HG03521 (cell line): Measurements from ENCODE around the gene PRELP.
"Not testable (repeated sequence)": the region's sequence is repeated elsewhere in the genome, so short reads cannot be mapped to it uniquely, and the experiment has no call there.

Experiments
- ATAC-seq: cut with Tn5 transposase; IDR thresholded peaks from one replicate; pipeline ENCODE4 v1.9.1; 2021; ENCODE audit warnings: mild to moderate bottlenecking, moderate library complexity; ENCODE audit not compliant: unreplicated experiment

The PRELP gene

GRCh38 chr1:203504400-203505250 is 29.0 kb downstream of the PRELP start:
- ATAC-seq = no peak

- ATAC-seq = no peak
Observed at GRCh38 chr1:203505526-203506204, 30.1 kb downstream of the PRELP start.

GRCh38 chr1:203506858-203507626 is 31.4 kb downstream of the PRELP start:
- ATAC-seq = no peak

GRCh38 chr1:203507759-203508158 is 32.2 kb downstream of the PRELP start:
- ATAC-seq = no peak

GRCh38 chr1:203508463-203509073 is 33.0 kb downstream of the PRELP start:
- no peak for ATAC-seq

- no peak for ATAC-seq
Observed at GRCh38 chr1:203509135-203509534, 33.5 kb downstream of the PRELP start.

- no peak for ATAC-seq
Observed at GRCh38 chr1:203511513-203511912, 35.9 kb downstream of the PRELP start.

GRCh38 chr1:203511930-203512329 is 36.3 kb downstream of the PRELP start:
- ATAC-seq = no peak

GRCh38 chr1:203512517-203512847 is 36.9 kb downstream of the PRELP start:
- ATAC-seq = no peak

- ATAC-seq = no peak
Observed at GRCh38 chr1:203512848-203513584, 37.4 kb downstream of the PRELP start.

GRCh38 chr1:203513585-203514031 is 38.0 kb downstream of the PRELP start:
- ATAC-seq = no peak

- no peak for ATAC-seq
Observed at GRCh38 chr1:203516184-203516583, 40.6 kb downstream of the PRELP start.

GRCh38 chr1:203516906-203517305 is 41.3 kb downstream of the PRELP start:
- no peak for ATAC-seq

- ATAC-seq = no peak
Observed at GRCh38 chr1:203517426-203518110, 42.0 kb downstream of the PRELP start.

- not testable (repeated sequence) for ATAC-seq
Observed at GRCh38 chr1:203518139-203518538, 42.5 kb downstream of the PRELP start.

- ATAC-seq = no peak
Observed at GRCh38 chr1:203518541-203518940, 42.9 kb downstream of the PRELP start.

- ATAC-seq = no peak
Observed at GRCh38 chr1:203519053-203519840, 43.6 kb downstream of the PRELP start.

GRCh38 chr1:203519896-203520295 is 44.3 kb downstream of the PRELP start:
- ATAC-seq = no peak

- ATAC-seq = no peak
Observed at GRCh38 chr1:203520315-203520714, 44.7 kb downstream of the PRELP start.
